Thymus (tissue), 11 donors: ENCODE measurements around the gene PTCSC3. TPM values are rescaled to one million over a fixed set of nuclear protein-coding genes. Genes with fewer than 3 reads are reported as not detected.

Experiments used
- DNase-seq, 9 donors: peaks; one replicate each; pipeline ENCODE4 v3.0.0-alpha.2; 2013; ENCODE audit warnings: low spot score in 9 of 9, low read depth in 6 of 9, missing footprints in 1 of 9
- H3K27ac ChIP-seq, 2 donors: one replicate each; pipeline ENCODE4 v1.5.1; 2013; ENCODE audit warnings: control low read depth in 1 of 2, low read depth in 1 of 2, low read length in 1 of 2, mild to moderate bottlenecking in 1 of 2, moderate library complexity in 1 of 2
- H3K27me3 ChIP-seq, 2 donors: one replicate each; pipeline ENCODE4 v1.5.1; 2013; ENCODE audit warnings: low read length in 1 of 2; ENCODE audit not compliant: control insufficient read depth in 2 of 2, insufficient read depth in 1 of 2
- H3K36me3 ChIP-seq, 2 donors: one replicate each; pipeline ENCODE4 v1.5.1; 2013; ENCODE audit warnings: low read length in 1 of 2, mild to moderate bottlenecking in 1 of 2, moderate library complexity in 1 of 2; ENCODE audit not compliant: control insufficient read depth in 2 of 2, insufficient read depth in 2 of 2
- H3K4me1 ChIP-seq, 2 donors: one replicate each; pipeline ENCODE4 v1.5.1; 2013; ENCODE audit warnings: low read length in 2 of 2; ENCODE audit not compliant: control insufficient read depth in 2 of 2, insufficient read depth in 2 of 2
- H3K4me3 ChIP-seq, 2 donors: one replicate each; pipeline ENCODE4 v1.5.1; 2013; ENCODE audit warnings: low read length in 2 of 2, control low read depth in 1 of 2, mild to moderate bottlenecking in 1 of 2
- H3K9me3 ChIP-seq, 2 donors: one replicate each; pipeline ENCODE4 v1.5.1; 2013; ENCODE audit warnings: low read length in 1 of 2, mild to moderate bottlenecking in 1 of 2; ENCODE audit not compliant: control insufficient read depth in 2 of 2, insufficient read depth in 1 of 2
- WGBS: extraction: QIAGEN DNeasy Blood & Tissue Kit; methylation state at CpG from one replicate; pipeline ENCODE4 v1.1.7; 2013; 5-methylcytosine and 5-hydroxymethylcytosine counted together
- polyA plus RNA-seq: library from polyadenylated mRNA; stranded (reverse); fragments of 200-250 nt; gene quantifications from one replicate; pipeline ENCODE4 v1.2.3, GENCODE V29; 2013
- total RNA-seq: library from RNA; stranded (reverse); fragments of 120-200 nt; gene quantifications from one replicate; pipeline ENCODE4 v1.2.4, GENCODE V29; 2013
- donor health status: healthy.

PTCSC3 gene
- total and polyA plus RNA-seq, 2 donors, result not detected

GRCh38 chr14:36085861-36086260, 90.7 kb downstream of the PTCSC3 start:
- Histone ChIP-seq H3K4me1 (no peaks in the 10 kb centered on the region), H3K9me3 (no peaks in the 10 kb centered on the region), H3K4me3 (no peak overlapping the region), H3K36me3 (no peaks in the 10 kb centered on the region), H3K27me3 (no peaks in the 10 kb centered on the region), H3K27ac (no peak overlapping the region)
- WGBS, result 72% methylated on average over 6 of the region's 6 CpGs
- no peak for DNase-seq

Other genes with a start within 250 kb of the PTCSC3 start
- 15.4 TPM for gene MBIP, start 143.9 kb upstream of the PTCSC3 start, total RNA-seq
- 33.3 TPM for gene MBIP, start 143.9 kb upstream of the PTCSC3 start, polyA plus RNA-seq